Measurements from ENCODE around the gene SPECC1L.

DNA sequence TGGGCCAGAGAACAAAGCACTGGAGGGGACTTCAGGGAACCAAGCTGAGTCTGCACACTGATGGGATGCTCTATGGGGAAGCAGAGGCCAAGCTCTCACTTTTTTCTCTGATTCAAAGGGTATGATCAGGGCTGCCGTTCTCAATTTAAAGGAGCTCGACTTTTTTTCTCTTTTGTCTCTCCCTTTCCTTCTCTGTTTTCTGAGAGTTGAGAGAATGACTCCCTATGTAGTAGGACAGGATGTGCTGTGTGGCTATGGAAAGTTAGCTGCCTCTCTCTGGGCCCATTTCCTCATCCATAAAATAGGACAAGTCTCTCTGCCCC lies 164.7 kb downstream of the SPECC1L start:
- TF ChIP-seq CTCF (IDR thresholded peaks at IDR 0.05), result no peak
- no peak for TF ChIP-seq EP300 (IDR thresholded peaks at IDR 0.05)
